Left lobe of liver (tissue), 2 donors: ENCODE results near the gene PXN. TPM values are rescaled to one million over a fixed set of nuclear protein-coding genes. Genes with fewer than 3 reads are reported as not detected.
A peak's percentile ranks its signal among the peaks of the same experiment; 100 is the strongest.
"Not testable (repeated sequence)": the region's sequence is repeated elsewhere in the genome, so short reads cannot be mapped to it uniquely, and the experiment has no call there.

ENCODE experiments used
- ATAC-seq: fragments of 200-7000 bp; cut with Tn5 transposase; one replicate; pipeline ENCODE4 v1.9.1; 2020; ENCODE audit warnings: mild to moderate bottlenecking, moderate library complexity
- DNase-seq: peaks from one replicate; pipeline ENCODE4 v3.0.0-alpha.2; 2020; ENCODE audit warnings: low spot score
- total RNA-seq: library from RNA; stranded (reverse); gene quantifications from one replicate; pipeline ENCODE4 v1.2.1, GENCODE V29; 2021
- donor health status: DM: no; HTN: no; CAD: no; lungs with moderate emphysema.
- donor health status: DM: no; HTN: yes; CAD: no.

Gene PXN
- total RNA-seq, 1 donor from 2014 or later = 24.0 TPM

- ATAC-seq (no peak), DNase-seq (no peak)
Observed at GRCh38 chr12:120262852-120263747, 2.4 kb downstream of the PXN start.

GRCh38 chr12:120261951-120262851 lies 3.3 kb downstream of the PXN start:
- ATAC-seq = no peak
- no peak for DNase-seq

GRCh38 chr12:120260607-120261006 lies 4.9 kb downstream of the PXN start:
- DNase-seq (no peak), ATAC-seq (no peak)

GRCh38 chr12:120259418-120260202 lies 5.9 kb downstream of the PXN start:
- no peak for ATAC-seq
- DNase-seq = no peak

GRCh38 chr12:120258323-120258896 lies 7.1 kb downstream of the PXN start:
- no peak for ATAC-seq
- no peak for DNase-seq

- peak; percentile 37 for ATAC-seq
Observed at GRCh38 chr12:120257041-120257821, 8.3 kb downstream of the PXN start.

GRCh38 chr12:120254809-120255208 lies 10.7 kb downstream of the PXN start:
- peak; percentile 38 for ATAC-seq

More at GRCh38 chr12:120257041-120257821, 8.3 kb downstream of the PXN start:
- DNase-seq = no peak

GRCh38 chr12:120253313-120253712 lies 12.2 kb downstream of the PXN start:
- not testable (repeated sequence) for DNase-seq, ATAC-seq

More at GRCh38 chr12:120254809-120255208, 10.7 kb downstream of the PXN start:
- no peak for DNase-seq

GRCh38 chr12:120252071-120252906 lies 13.2 kb downstream of the PXN start:
- ATAC-seq (peak; percentile 21), DNase-seq (no peak)

- ATAC-seq, DNase-seq: not testable (repeated sequence)
Observed at GRCh38 chr12:120251364-120252070, 14.0 kb downstream of the PXN start.

- DNase-seq (no peak), ATAC-seq (peak; percentile 23)
Observed at GRCh38 chr12:120249875-120250795, 15.4 kb downstream of the PXN start.

- peak; percentile 26 for ATAC-seq
- no peak for DNase-seq
Observed at GRCh38 chr12:120249266-120249874, 16.2 kb downstream of the PXN start.

GRCh38 chr12:120247621-120248030 lies 17.9 kb downstream of the PXN start:
- ATAC-seq = no peak
- DNase-seq = no peak

GRCh38 chr12:120247183-120247582 lies 18.3 kb downstream of the PXN start:
- ATAC-seq = peak; percentile 74
- no peak for DNase-seq

GRCh38 chr12:120246705-120247104 lies 18.8 kb downstream of the PXN start:
- ATAC-seq = not testable (repeated sequence)

GRCh38 chr12:120242971-120243699 lies 22.4 kb downstream of the PXN start:
- DNase-seq = no peak
- ATAC-seq = no peak

More at GRCh38 chr12:120246705-120247104, 18.8 kb downstream of the PXN start:
- not testable (repeated sequence) for DNase-seq
